Coronary artery (tissue), 2 donors: ENCODE measurements around the gene SFTPB.

Experiments
- DNase-seq: peaks from one replicate; pipeline ENCODE4 v3.0.0-alpha.2; 2017; ENCODE audit warnings: low spot score
- H3K27ac ChIP-seq, 2 donors: fragments of 200-600 bp; sonication (generic); one replicate each; pipeline ENCODE4 v1.5.1; 2016 to 2019
- H3K4me3 ChIP-seq: fragments of 200-600 bp; sonication (generic); 2 replicates; pipeline ENCODE4 v1.5.1; 2016; ENCODE audit warnings: mild to moderate bottlenecking, moderate library complexity
- CTCF ChIP-seq: fragments of 200-600 bp; sonication (generic); IDR thresholded peaks from one replicate; pipeline ENCODE4 v1.5.1; 2019; ENCODE audit warnings: antibody characterized with exemption

SFTPB gene

GRCh38 chr2:85706599-85707296 lies 38.7 kb upstream of the SFTPB start:
- Histone ChIP-seq H3K27ac (peak overlapping the region; percentile 63 to 86), H3K4me3 (no peak overlapping the region)
- no peak for DNase-seq
- TF ChIP-seq CTCF: no peak

- H3K27ac ChIP-seq: peak overlapping the region; percentile 63 to 86
- no peak for DNase-seq
- TF ChIP-seq CTCF: no peak
- H3K4me3 ChIP-seq: no peak overlapping the region
Measured at GRCh38 chr2:85706063-85706462, 38.1 kb upstream of the SFTPB start.

DNA sequence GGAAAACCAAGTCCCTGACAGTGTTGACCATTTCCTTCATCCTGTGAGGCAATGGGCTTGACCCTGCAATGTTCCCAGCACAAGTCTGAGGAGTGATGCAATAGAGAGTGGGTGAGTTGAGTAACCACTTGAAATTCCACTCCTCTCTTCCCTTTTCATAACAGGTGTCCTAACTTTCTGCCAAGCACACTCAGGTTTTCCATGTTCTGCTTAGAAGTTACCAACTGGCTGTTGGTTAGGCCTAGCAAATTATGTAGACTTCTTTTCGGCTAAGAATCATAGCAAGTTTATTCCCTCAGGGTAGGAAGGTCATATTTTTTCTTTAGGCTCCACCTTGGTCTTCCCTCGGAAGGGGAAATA lies 37.7 kb upstream of the SFTPB start:
- DNase-seq: no peak
- Histone ChIP-seq H3K27ac (peak overlapping the region; percentile 63 to 86), H3K4me3 (no peak overlapping the region)
- no peak for TF ChIP-seq CTCF

- TF ChIP-seq CTCF: no peak
- DNase-seq: no peak
- peak overlapping the region; percentile 18 for H3K4me3 ChIP-seq
- H3K27ac ChIP-seq: peak overlapping the region; percentile 63 to 86
Measured at GRCh38 chr2:85704800-85705679, 37.0 kb upstream of the SFTPB start.

DNA sequence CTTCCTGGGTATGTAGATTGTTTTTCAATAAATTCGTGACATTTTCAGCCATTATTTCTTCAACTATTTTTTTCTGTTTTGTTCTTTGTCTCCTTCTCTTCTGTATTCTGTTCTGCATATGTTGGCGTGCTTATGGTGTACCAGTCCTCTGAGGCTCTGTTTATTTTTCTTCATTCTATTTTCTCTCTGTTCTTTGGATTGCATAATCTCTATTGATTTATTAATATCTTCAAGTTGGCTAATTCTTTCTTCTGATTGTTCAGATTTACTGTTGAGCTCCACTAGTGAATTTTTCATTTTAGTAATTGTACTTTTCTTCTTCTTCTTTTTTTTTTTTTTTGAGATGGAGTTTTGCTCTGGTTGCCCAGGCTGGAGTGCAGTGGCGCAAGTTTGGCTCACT lies 36.0 kb upstream of the SFTPB start:
- Histone ChIP-seq H3K27ac (no peak overlapping the region), H3K4me3 (no peak overlapping the region)
- no peak for DNase-seq
- no peak for TF ChIP-seq CTCF

GRCh38 chr2:85703329-85703728 lies 35.3 kb upstream of the SFTPB start:
- H3K27ac ChIP-seq: no peak overlapping the region
- no peak for TF ChIP-seq CTCF
- no peak for DNase-seq
- H3K4me3 ChIP-seq: no peak overlapping the region

GRCh38 chr2:85702800-85703199 lies 34.8 kb upstream of the SFTPB start:
- no peak for DNase-seq
- Histone ChIP-seq H3K4me3 (no peak overlapping the region), H3K27ac (no peak overlapping the region)
- no peak for TF ChIP-seq CTCF
